HEK293T (cell line): ENCODE data around the gene COBLL1.

Experiments
- SP1 ChIP-seq: fragments of 450-650 bp; IDR thresholded peaks from 2 replicates; pipeline ENCODE4 v1.6.1; 2017
- TARDBP ChIP-seq: fragments of 450-650 bp; IDR thresholded peaks from 2 replicates; pipeline ENCODE4 v1.6.1; 2016

DNA sequence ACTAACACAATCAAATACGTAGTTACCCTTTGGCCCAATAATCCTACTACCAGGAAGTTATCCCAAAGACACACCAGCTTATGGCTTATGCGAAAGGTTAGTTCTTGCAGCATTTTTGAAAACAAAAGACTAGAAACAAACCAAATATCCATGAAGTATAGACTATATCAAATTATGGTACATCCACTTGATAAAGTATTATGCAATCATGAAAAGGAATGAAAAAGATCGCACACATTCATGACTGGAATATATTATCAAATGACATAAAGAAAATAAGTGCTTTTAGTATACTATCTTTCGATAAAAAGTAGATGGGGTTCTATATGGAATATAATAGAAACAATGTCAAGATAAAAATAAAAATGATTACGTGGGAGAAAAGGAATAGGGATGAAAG, 78.2 kb downstream of the COBLL1 start:
- TF ChIP-seq TARDBP (no peak), SP1 (no peak)
